ENCODE data around the gene CDH3.

DNA sequence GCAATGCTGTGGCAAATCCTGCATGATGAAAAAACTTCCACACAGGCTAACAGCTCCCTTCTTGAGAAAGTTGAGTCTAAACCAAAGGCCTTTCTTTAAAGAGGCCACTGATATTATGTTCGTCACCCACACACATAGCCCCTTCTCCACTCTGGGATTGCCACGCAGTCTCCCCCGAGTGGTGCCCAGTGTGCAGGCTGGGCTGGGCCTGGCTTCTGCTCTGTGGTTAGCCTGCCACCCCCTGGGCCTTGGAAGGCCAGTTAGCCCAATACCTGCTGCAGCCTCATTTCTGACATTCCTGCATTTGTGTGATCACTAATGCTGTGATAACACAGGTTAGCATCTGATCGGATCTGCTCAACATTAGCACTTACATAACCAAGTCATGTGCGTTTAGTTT, 44.8 kb downstream of the CDH3 start:
- TF ChIP-seq TCF7L2 (IDR thresholded peaks at IDR 0.05; ENCODE audit: low read depth, low read length): no peak
- TF ChIP-seq, protein P1, sequence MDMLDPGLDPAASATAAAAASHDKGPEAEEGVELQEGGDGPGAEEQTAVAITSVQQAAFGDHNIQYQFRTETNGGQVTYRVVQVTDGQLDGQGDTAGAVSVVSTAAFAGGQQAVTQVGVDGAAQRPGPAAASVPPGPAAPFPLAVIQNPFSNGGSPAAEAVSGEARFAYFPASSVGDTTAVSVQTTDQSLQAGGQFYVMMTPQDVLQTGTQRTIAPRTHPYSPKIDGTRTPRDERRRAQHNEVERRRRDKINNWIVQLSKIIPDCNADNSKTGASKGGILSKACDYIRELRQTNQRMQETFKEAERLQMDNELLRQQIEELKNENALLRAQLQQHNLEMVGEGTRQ (IDR thresholded peaks at IDR 0.05; ENCODE audit: low read depth, low read length): no peak
- TF ChIP-seq, protein P1 (CRISPR knock-in tag; IDR thresholded peaks at IDR 0.05; ENCODE audit: borderline replicate concordance): no peak
- no peak for TF ChIP-seq ZKSCAN1 (IDR thresholded peaks at IDR 0.05; ENCODE audit: low read length)
- no peak for TF ChIP-seq GTF3A (CRISPR knock-in tag; conservative IDR thresholded peaks at IDR 0.05)
- TF ChIP-seq ATF7 (IDR thresholded peaks at IDR 0.05): no peak
- TF ChIP-seq ATF7 (CRISPR knock-in tag; IDR thresholded peaks at IDR 0.05): no peak
- TF ChIP-seq, protein P2, sequence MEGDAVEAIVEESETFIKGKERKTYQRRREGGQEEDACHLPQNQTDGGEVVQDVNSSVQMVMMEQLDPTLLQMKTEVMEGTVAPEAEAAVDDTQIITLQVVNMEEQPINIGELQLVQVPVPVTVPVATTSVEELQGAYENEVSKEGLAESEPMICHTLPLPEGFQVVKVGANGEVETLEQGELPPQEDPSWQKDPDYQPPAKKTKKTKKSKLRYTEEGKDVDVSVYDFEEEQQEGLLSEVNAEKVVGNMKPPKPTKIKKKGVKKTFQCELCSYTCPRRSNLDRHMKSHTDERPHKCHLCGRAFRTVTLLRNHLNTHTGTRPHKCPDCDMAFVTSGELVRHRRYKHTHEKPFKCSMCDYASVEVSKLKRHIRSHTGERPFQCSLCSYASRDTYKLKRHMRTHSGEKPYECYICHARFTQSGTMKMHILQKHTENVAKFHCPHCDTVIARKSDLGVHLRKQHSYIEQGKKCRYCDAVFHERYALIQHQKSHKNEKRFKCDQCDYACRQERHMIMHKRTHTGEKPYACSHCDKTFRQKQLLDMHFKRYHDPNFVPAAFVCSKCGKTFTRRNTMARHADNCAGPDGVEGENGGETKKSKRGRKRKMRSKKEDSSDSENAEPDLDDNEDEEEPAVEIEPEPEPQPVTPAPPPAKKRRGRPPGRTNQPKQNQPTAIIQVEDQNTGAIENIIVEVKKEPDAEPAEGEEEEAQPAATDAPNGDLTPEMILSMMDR (CRISPR knock-in tag; IDR thresholded peaks at IDR 0.05): no peak
- TF ChIP-seq ZNF501 (CRISPR knock-in tag; IDR thresholded peaks at IDR 0.05): no peak
- no peak for TF ChIP-seq ZNF367 (CRISPR knock-in tag; IDR thresholded peaks at IDR 0.05; ENCODE audit: borderline replicate concordance)
- TF ChIP-seq EZH2 (conservative IDR thresholded peaks at IDR 0.05; ENCODE audit: low read depth, low read length): no peak
- TF ChIP-seq ZNF841 (CRISPR knock-in tag; IDR thresholded peaks at IDR 0.05; ENCODE audit: borderline replicate concordance): no peak
- TF ChIP-seq, protein P3, sequence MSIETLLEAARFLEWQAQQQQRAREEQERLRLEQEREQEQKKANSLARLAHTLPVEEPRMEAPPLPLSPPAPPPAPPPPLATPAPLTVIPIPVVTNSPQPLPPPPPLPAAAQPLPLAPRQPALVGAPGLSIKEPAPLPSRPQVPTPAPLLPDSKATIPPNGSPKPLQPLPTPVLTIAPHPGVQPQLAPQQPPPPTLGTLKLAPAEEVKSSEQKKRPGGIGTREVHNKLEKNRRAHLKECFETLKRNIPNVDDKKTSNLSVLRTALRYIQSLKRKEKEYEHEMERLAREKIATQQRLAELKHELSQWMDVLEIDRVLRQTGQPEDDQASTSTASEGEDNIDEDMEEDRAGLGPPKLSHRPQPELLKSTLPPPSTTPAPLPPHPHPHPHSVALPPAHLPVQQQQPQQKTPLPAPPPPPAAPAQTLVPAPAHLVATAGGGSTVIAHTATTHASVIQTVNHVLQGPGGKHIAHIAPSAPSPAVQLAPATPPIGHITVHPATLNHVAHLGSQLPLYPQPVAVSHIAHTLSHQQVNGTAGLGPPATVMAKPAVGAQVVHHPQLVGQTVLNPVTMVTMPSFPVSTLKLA (IDR thresholded peaks at IDR 0.05): no peak
- no peak for TF ChIP-seq NFATC3 (CRISPR knock-in tag; IDR thresholded peaks at IDR 0.05)
- no peak for TF ChIP-seq POLR2A (IDR thresholded peaks at IDR 0.05; ENCODE audit: insufficient read depth in 1 of 2, low read depth in 2 of 2, low read length in 2 of 2)
- TF ChIP-seq, protein P4, sequence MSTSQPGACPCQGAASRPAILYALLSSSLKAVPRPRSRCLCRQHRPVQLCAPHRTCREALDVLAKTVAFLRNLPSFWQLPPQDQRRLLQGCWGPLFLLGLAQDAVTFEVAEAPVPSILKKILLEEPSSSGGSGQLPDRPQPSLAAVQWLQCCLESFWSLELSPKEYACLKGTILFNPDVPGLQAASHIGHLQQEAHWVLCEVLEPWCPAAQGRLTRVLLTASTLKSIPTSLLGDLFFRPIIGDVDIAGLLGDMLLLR (CRISPR knock-in tag; IDR thresholded peaks at IDR 0.05): no peak
